ENCODE results near the gene ACVR1. TPM values are rescaled to one million over a fixed set of nuclear protein-coding genes. Genes with fewer than 3 reads are reported as not detected.

Gene ACVR1
- total RNA-seq, 4 donors from 2014 or later = 17.9 to 41.4 (median 29.9) TPM

DNA sequence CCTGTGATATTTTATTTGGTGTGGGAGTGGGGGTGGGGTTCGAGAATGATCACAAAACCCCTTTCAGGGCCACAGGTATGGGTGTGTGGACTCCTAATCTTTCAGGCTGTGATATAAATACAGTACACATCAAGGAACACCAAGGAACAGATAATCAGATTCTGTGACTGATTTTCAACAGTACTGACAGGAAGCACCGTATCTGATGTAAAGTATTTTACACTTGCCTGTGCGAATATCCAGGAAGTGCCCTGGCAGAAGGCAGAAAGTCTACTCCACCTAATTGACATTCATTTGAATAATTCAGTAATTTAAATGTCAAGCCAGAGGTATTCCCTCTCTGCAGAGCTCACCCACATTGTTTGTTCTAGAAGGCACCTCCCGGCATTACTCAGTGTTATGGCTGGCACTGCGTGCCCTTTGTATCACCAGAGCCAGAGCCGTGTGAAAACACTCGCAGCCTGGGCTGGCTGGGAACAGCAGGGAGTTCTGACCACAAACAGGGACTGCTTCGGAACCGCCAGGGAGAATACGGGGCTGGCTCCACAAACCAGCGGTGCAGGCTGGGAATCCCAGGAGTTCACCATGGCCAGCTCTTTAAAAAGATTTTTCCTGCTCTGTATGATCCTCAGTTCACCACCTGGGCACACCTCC lies 91.8 kb downstream of the ACVR1 start:
- peaks cover 22 to 76% (median 36%) of the 10 kb centered on the region in 3 donors for H3K4me1 ChIP-seq
- H3K4me3 ChIP-seq = peak overlapping the region in 1 of 2 donors; percentile 13
- WGBS, 2 donors (ENCODE audit: low coverage in 1 of 2) = 34 to 58% methylated on average over 4 to 6 of the region's 11 CpGs
- H3K27me3 ChIP-seq = no peaks in the 10 kb centered on the region
- peak overlapping the region; percentile 5 to 80 (median 70) for H3K27ac ChIP-seq
- peaks cover 0 to 9% of the 10 kb centered on the region in 2 donors for H3K36me3 ChIP-seq
- TF ChIP-seq EP300 (IDR thresholded peaks at IDR 0.05) (no peak), POLR2A (IDR thresholded peaks at IDR 0.05) (no peak), POLR2AphosphoS5 (IDR thresholded peaks at IDR 0.05) (peak; percentile 59)
- TF ChIP-seq, protein P1, sequence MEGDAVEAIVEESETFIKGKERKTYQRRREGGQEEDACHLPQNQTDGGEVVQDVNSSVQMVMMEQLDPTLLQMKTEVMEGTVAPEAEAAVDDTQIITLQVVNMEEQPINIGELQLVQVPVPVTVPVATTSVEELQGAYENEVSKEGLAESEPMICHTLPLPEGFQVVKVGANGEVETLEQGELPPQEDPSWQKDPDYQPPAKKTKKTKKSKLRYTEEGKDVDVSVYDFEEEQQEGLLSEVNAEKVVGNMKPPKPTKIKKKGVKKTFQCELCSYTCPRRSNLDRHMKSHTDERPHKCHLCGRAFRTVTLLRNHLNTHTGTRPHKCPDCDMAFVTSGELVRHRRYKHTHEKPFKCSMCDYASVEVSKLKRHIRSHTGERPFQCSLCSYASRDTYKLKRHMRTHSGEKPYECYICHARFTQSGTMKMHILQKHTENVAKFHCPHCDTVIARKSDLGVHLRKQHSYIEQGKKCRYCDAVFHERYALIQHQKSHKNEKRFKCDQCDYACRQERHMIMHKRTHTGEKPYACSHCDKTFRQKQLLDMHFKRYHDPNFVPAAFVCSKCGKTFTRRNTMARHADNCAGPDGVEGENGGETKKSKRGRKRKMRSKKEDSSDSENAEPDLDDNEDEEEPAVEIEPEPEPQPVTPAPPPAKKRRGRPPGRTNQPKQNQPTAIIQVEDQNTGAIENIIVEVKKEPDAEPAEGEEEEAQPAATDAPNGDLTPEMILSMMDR (IDR thresholded peaks at IDR 0.05) = peak in 1 of 4 experiments; percentile 2
- H3K9me3 ChIP-seq = no peaks in the 10 kb centered on the region
- ATAC-seq = peak; percentile 50

DNA sequence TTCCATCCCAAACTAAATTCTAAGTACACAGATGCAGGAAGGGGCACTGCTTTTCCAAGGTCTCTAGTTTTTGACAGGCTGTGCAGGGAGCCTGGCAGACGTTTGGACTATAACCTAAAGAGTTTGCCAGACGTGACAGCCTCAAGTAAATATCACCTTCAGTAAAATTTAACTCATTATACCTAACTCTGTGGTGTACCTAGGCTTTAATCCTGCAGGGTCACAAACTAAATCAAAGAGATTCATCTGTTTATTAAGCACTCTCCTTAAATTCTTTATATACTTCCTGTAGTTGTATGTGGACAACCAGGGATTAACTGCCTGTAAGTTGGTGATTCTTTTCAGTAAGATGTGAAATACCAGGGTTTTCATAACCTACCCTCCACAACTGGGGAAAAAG lies 92.9 kb downstream of the ACVR1 start:
- Histone ChIP-seq H3K4me1 (peaks cover 20 to 66% (median 32%) of the 10 kb centered on the region in 3 donors), H3K36me3 (peaks cover 0 to 17% of the 10 kb centered on the region in 2 donors), H3K27me3 (no peaks in the 10 kb centered on the region), H3K27ac (no peak overlapping the region), H3K4me3 (no peak overlapping the region), H3K9me3 (no peaks in the 10 kb centered on the region)
- WGBS, 2 donors (ENCODE audit: low coverage in 1 of 2) = 20 to 44% methylated on average over 2 of the region's 2 CpGs
- TF ChIP-seq EP300 (IDR thresholded peaks at IDR 0.05) (no peak), POLR2A (IDR thresholded peaks at IDR 0.05) (no peak), POLR2AphosphoS5 (IDR thresholded peaks at IDR 0.05) (no peak)
- TF ChIP-seq, protein P1 (IDR thresholded peaks at IDR 0.05) = no peak
- no peak for ATAC-seq

DNA sequence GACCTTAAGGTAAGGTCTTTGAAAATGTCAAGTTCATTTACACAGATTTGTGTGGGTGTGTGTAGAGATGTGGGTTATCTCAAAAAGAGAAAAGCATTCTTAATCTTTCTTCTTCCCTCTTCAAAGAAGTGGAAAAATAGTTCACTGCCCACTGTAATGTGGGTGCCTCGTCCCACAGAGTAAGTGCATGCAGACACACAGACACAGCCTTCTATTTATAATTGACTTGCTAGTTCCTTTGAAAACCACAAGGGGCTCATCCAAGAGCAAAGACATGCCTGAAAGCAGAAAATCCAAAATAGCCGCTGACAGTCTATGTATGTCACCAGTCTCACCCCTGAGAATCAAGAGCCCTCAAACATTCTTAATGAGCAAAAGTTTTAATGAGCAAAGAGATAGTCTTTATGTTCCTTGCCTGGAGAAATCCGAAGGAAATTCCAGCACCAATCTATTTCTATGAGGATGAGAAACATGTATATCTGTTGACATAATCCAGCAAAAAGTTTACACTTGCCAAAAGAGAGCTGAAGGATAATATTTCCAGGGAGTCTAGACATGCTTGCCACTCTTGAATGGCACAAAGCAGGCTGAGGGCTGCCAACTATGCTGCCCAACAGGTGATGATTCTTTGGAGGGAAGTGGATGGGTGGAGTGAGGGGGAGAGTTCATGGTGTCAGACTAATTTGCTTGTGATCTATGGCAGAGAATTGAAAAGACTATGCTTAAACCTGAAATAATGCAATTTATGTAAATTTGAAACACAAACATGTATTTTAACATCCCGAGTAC lies 93.9 kb downstream of the ACVR1 start:
- H3K9me3 ChIP-seq = no peaks in the 10 kb centered on the region
- 45 to 65% methylated on average over 3 to 4 of the region's 4 CpGs for WGBS, 2 donors (ENCODE audit: low coverage in 1 of 2)
- H3K4me1 ChIP-seq = peaks cover 15 to 56% (median 26%) of the 10 kb centered on the region in 3 donors
- H3K27ac ChIP-seq = no peak overlapping the region
- ATAC-seq = no peak
- H3K4me3 ChIP-seq = no peak overlapping the region
- TF ChIP-seq POLR2A (IDR thresholded peaks at IDR 0.05) (no peak), POLR2AphosphoS5 (IDR thresholded peaks at IDR 0.05) (no peak), EP300 (IDR thresholded peaks at IDR 0.05) (no peak)
- TF ChIP-seq, protein P1 (IDR thresholded peaks at IDR 0.05) = peak in 3 of 4 experiments; percentile 11 to 42 (median 13)
- H3K36me3 ChIP-seq = peaks cover 0 to 23% of the 10 kb centered on the region in 2 donors
- H3K27me3 ChIP-seq = no peaks in the 10 kb centered on the region

DNA sequence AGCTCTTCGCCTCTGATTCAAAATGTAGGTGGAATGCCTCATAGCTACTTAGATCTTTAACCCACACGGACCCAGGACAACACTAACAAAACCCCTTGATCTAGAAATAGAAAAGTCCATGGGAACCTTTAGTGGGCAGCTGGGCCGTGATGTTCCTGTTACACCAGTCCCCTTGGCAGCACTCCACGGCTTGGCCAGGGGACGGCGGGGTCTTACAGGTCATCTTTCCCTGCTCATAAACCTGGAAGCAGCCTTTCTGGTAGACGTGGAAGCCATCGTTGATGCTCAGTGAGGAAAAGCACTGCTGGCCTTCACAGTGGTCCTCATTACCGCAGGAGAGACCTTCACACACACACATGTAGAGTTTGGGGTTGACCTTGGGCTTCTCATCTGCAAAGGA lies 95.9 kb downstream of the ACVR1 start:
- no peak for ATAC-seq
- H3K9me3 ChIP-seq = no peaks in the 10 kb centered on the region
- H3K27me3 ChIP-seq = no peaks in the 10 kb centered on the region
- H3K27ac ChIP-seq = no peak overlapping the region
- TF ChIP-seq, protein P1 (IDR thresholded peaks at IDR 0.05) = no peak
- TF ChIP-seq EP300 (IDR thresholded peaks at IDR 0.05) = no peak
- TF ChIP-seq POLR2A (IDR thresholded peaks at IDR 0.05) = no peak
- TF ChIP-seq POLR2AphosphoS5 (IDR thresholded peaks at IDR 0.05) = no peak
- peaks cover 0 to 41% of the 10 kb centered on the region in 2 donors for H3K36me3 ChIP-seq
- peaks cover 5 to 36% (median 13%) of the 10 kb centered on the region in 3 donors for H3K4me1 ChIP-seq
- WGBS, 2 donors (ENCODE audit: low coverage in 1 of 2) = 74% methylated on average over 5 of the region's 9 CpGs; no CpG with 5 or more reads in 1 of the 2 donors
- no peak overlapping the region for H3K4me3 ChIP-seq
